H1 (cell line): ENCODE results near the gene RMND5B. TPM values are rescaled to one million over a fixed set of nuclear protein-coding genes. Genes with fewer than 3 reads are reported as not detected.

ENCODE experiments used
- CTCF ChIA-PET: fragments of 300-600 bp; sonication (Branson Sonifier 250); formaldehyde crosslinking; loops from one replicate; lab custom pipeline; 2021; ENCODE audit not compliant: partially characterized antibody; lab: Charles Lee
- POLR2A ChIA-PET: fragments of 300-600 bp; sonication (Branson Sonifier 250); formaldehyde crosslinking; loops from one replicate; lab custom pipeline; 2021; ENCODE audit warnings: inconsistent platforms; ENCODE audit not compliant: partially characterized antibody; lab: Charles Lee
- DNase-seq, 2 experiments: peaks; one replicate each; pipeline versions ENCODE4 v3.0.0 to v3.0.0-alpha.2; 2010 to 2022; ENCODE audit warnings: low spot score in 2 of 2, low read depth in 1 of 2, mixed read lengths in 1 of 2
- FAIRE-seq: peaks from 2 replicates; lab custom pipeline; 2011; peaks lifted over from hg19 to GRCh38; lab: Jason Lieb, UNC
- H2AFZ ChIP-seq: 2 replicates; pipeline ENCODE4 v1.8.1; 2012; ENCODE audit warnings: low read length, inconsistent platforms
- H2AK5ac ChIP-seq: 2 replicates; pipeline ENCODE4 v1.6.1; 2013; ENCODE audit warnings: low read depth, low read length
- H2BK120ac ChIP-seq: replicated peaks from 2 replicates; pipeline ENCODE3; 2013; ENCODE audit warnings: low read depth, low read length, inconsistent platforms
- H2BK12ac ChIP-seq: 2 replicates; pipeline ENCODE4 v1.6.1; 2013; ENCODE audit warnings: low read depth, low read length
- H2BK15ac ChIP-seq: 2 replicates; pipeline ENCODE4 v1.6.1; 2013; ENCODE audit warnings: low read length
- H2BK20ac ChIP-seq: 2 replicates; pipeline ENCODE4 v1.6.1; 2013; ENCODE audit warnings: low read length
- H2BK5ac ChIP-seq: 2 replicates; pipeline ENCODE4 v1.6.1; 2013; ENCODE audit warnings: low read depth, low read length
- H3K14ac ChIP-seq: 2 replicates; pipeline ENCODE4 v1.6.1; 2013; ENCODE audit warnings: inconsistent platforms; ENCODE audit not compliant: insufficient read length
- H3K18ac ChIP-seq: 2 replicates; pipeline ENCODE4 v1.6.1; 2013; ENCODE audit warnings: low read length; ENCODE audit errors: extremely low read depth
- H3K23ac ChIP-seq: 2 replicates; pipeline ENCODE4 v1.6.1; 2013; ENCODE audit warnings: inconsistent platforms; ENCODE audit not compliant: insufficient read length
- H3K23me2 ChIP-seq: 2 replicates; pipeline ENCODE4 v1.6.1; 2013; ENCODE audit warnings: low read depth, low read length
- H3K27ac ChIP-seq: 2 replicates; pipeline ENCODE4 v1.6.1; 2011; ENCODE audit warnings: low read depth, low read length, inconsistent platforms
- H3K27me3 ChIP-seq, 4 experiments: replicated peaks in 1 of 4; 1 replicate in 1 of 4; 2 replicates in 3 of 4; pipeline versions ENCODE4 v1.6.1 to v1.8.1; 2011 to 2013; ENCODE audit warnings: low read length in 3 of 4, mild to moderate bottlenecking in 3 of 4, inconsistent platforms in 2 of 4, mixed read lengths in 2 of 4, moderate library complexity in 1 of 4; ENCODE audit not compliant: control insufficient read depth in 3 of 4, insufficient read depth in 3 of 4; ENCODE audit errors: extremely low read depth in 1 of 4
- H3K36me3 ChIP-seq, 4 experiments: 2 replicates each; pipeline versions ENCODE4 v1.6.1 to v1.8.1; 2011 to 2013; ENCODE audit warnings: mild to moderate bottlenecking in 4 of 4, low read length in 3 of 4, moderate library complexity in 2 of 4, control low read depth in 1 of 4, inconsistent platforms in 1 of 4; ENCODE audit not compliant: insufficient read depth in 4 of 4, control insufficient read depth in 2 of 4
- H3K4ac ChIP-seq: replicated peaks from 2 replicates; pipeline ENCODE3; 2013; ENCODE audit warnings: low read length, low read depth, mixed read lengths, inconsistent platforms; ENCODE audit not compliant: insufficient read length
- H3K4me1 ChIP-seq, 4 experiments: replicated peaks in 1 of 4; 1 replicate in 1 of 4; 2 replicates in 3 of 4; pipeline versions ENCODE4 v1.6.1 to v1.8.1; 2011 to 2013; ENCODE audit warnings: low read length in 3 of 4, inconsistent platforms in 2 of 4, mixed read lengths in 1 of 4; ENCODE audit not compliant: insufficient read depth in 4 of 4, control insufficient read depth in 3 of 4
- H3K4me2 ChIP-seq, 2 experiments: 2 replicates each; pipeline versions ENCODE4 v1.6.1 to v1.8.1; 2011 to 2013; ENCODE audit warnings: low read depth in 2 of 2, low read length in 2 of 2, control low read depth in 1 of 2, inconsistent platforms in 1 of 2, mild to moderate bottlenecking in 1 of 2; ENCODE audit not compliant: insufficient read depth in 1 of 2
- H3K4me3 ChIP-seq, 4 experiments: fragments of 200-600, 300-600 bp in 1 of 4; sonication (generic), shearing (Covaris generic), sonication (Bioruptor Twin) in 1 of 4; 2 replicates each; pipeline versions ENCODE4 v1.5.1 to v1.8.1; 2011 to 2016; ENCODE audit warnings: low read length in 4 of 4, low read depth in 3 of 4, control low read depth in 2 of 4, inconsistent platforms in 2 of 4, mild to moderate bottlenecking in 2 of 4, mixed read lengths in 1 of 4, moderate library complexity in 1 of 4; ENCODE audit not compliant: insufficient read depth in 2 of 4; ENCODE audit errors: extremely low read depth in 1 of 4
- H3K56ac ChIP-seq: replicated peaks from 2 replicates; pipeline ENCODE3; 2013; ENCODE audit warnings: low read depth, mild to moderate bottlenecking, mixed read lengths, low read length, inconsistent platforms; ENCODE audit not compliant: insufficient read length
- H3K79me1 ChIP-seq: 2 replicates; pipeline ENCODE4 v1.6.1; 2013; ENCODE audit warnings: low read depth, low read length, control low read depth
- H3K79me2 ChIP-seq, 2 experiments: 2 replicates each; pipeline versions ENCODE4 v1.6.1 to v1.8.1; 2012 to 2013; ENCODE audit warnings: low read length in 2 of 2, mild to moderate bottlenecking in 2 of 2, inconsistent platforms in 1 of 2; ENCODE audit not compliant: insufficient read depth in 2 of 2, control insufficient read depth in 1 of 2
- H3K9ac ChIP-seq, 4 experiments: replicated peaks in 1 of 4; 1 replicate in 1 of 4; 2 replicates in 3 of 4; pipeline versions ENCODE4 v1.6.1 to v1.8.1; 2011 to 2013; ENCODE audit warnings: low read depth in 3 of 4, low read length in 3 of 4, control low read depth in 2 of 4, mild to moderate bottlenecking in 2 of 4, moderate library complexity in 2 of 4, inconsistent platforms in 1 of 4; ENCODE audit errors: extremely low read depth in 1 of 4
- H3K9me3 ChIP-seq, 2 experiments: 2 replicates each; pipeline versions ENCODE4 v1.6.1 to v1.8.1; 2012 to 2013; ENCODE audit warnings: mild to moderate bottlenecking in 2 of 2, moderate library complexity in 2 of 2, control low read depth in 1 of 2, inconsistent platforms in 1 of 2, low read depth in 1 of 2, low read length in 1 of 2, mixed read lengths in 1 of 2; ENCODE audit not compliant: insufficient read depth in 2 of 2
- H4K20me1 ChIP-seq, 2 experiments: replicated peaks in 1 of 2; 2 replicates each; pipeline versions ENCODE3 to v1.8.1; 2011 to 2013; ENCODE audit warnings: inconsistent platforms in 2 of 2, low read length in 2 of 2, mild to moderate bottlenecking in 1 of 2; ENCODE audit not compliant: insufficient read depth in 2 of 2, control insufficient read depth in 1 of 2
- H4K5ac ChIP-seq: 2 replicates; pipeline ENCODE4 v1.6.1; 2013; ENCODE audit warnings: low read length, low read depth, mixed read lengths, inconsistent platforms; ENCODE audit not compliant: insufficient read length
- H4K8ac ChIP-seq: 2 replicates; pipeline ENCODE4 v1.8.0; 2013; ENCODE audit warnings: mild to moderate bottlenecking, moderate library complexity, low read length, inconsistent platforms; ENCODE audit not compliant: insufficient read depth; ENCODE audit errors: extremely low read depth
- H4K91ac ChIP-seq: replicated peaks from 2 replicates; pipeline ENCODE3; 2013; ENCODE audit warnings: low read length, mixed read lengths, inconsistent platforms; ENCODE audit not compliant: insufficient read length
- MAFK ChIP-seq: IDR thresholded peaks from 2 replicates; pipeline ENCODE4 v1.6.1; 2012; ENCODE audit warnings: low read depth, mild to moderate bottlenecking, improper control_type of control experiment, low read length
- POLR2AphosphoS5 ChIP-seq: IDR thresholded peaks from 2 replicates; pipeline ENCODE4 v1.6.1; 2011; ENCODE audit warnings: low read depth, low read length
- WGBS, 2 experiments: shearing (Covaris generic) in 1 of 2; methylation state at CpG; one replicate each; pipeline versions ENCODE4 v1.1.6 to v1.1.7; 2013 to 2015; ENCODE audit warnings: low lambda C conversion rate in 2 of 2, mixed read lengths in 2 of 2, inconsistent platforms in 1 of 2, low coverage in 1 of 2, missing lambda C conversion rate in 1 of 2; ENCODE audit not compliant: insufficient replicate concordance in 2 of 2, insufficient coverage in 1 of 2, insufficient read length in 1 of 2; ENCODE audit errors: extremely low coverage in 1 of 2, missing lambda C conversion rate in 1 of 2; 5-methylcytosine and 5-hydroxymethylcytosine counted together
- polyA plus RNA-seq, 7 experiments: library from polyadenylated mRNA; depleted of rRNA in 3 of 7; stranded (reverse) in 5 of 7; unstranded in 2 of 7; fragments of >200 nt in 5 of 7; fragments of 200-250 nt in 2 of 7; gene quantifications; 1 replicate in 5 of 7; 2 replicates in 1 of 7; 4 replicates in 1 of 7; pipeline versions ENCODE4 v1.2.1 to v1.2.3, GENCODE V29; 2011 to 2013; ENCODE audit warnings: missing spikeins in 2 of 7, mixed read lengths in 2 of 7
- total RNA-seq: library from RNA; stranded (reverse); fragmentation: NEBNext Ultra II Directional; extraction: Animal tissue kit (Norgen Biotek cat#: 25700); gene quantifications from 2 replicates; pipeline ENCODE4 v1.2.1, GENCODE V29; 2021

The RMND5B gene
- total and polyA plus RNA-seq, 2 of the 8 experiments (the other 6 are each of a cell fraction or from before 2014, with no cell fraction given) = 75.9 to 90.2 TPM

DNA sequence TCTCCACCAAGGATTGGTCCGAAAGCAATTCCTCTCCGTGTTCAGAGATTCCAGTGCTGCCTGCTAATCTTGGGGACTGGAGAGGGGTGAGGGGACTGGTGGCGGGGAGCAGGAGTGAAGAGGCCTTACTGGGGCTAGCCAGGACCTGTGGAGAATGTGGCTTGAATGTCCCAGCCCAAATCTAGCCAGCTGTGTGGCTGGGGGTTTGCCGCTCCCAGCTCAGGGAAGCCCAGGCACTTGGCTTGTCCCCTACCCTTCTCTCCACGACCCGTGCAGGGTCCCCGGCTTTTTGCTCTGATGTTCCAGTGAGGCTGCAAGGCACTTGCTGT lies 15.0 kb upstream of the RMND5B start:
- H2BK12ac ChIP-seq = peak overlapping the region; percentile 96
- H3K4ac ChIP-seq = peak overlapping the region; percentile 54
- H3K4me3 ChIP-seq = peak overlapping the region; percentile 54 to 98 (median 82)
- peaks cover 16 to 68% of the 10 kb centered on the region in 2 experiments; a peak in 3 of 4 replicates for H3K79me2 ChIP-seq
- H3K9ac ChIP-seq = peak overlapping the region in 3 of 4 experiments; percentile 65 to 72 (median 68); a peak in 6 of 7 replicates
- peak; percentile 9; the same call in 1 of the 2 replicates for TF ChIP-seq POLR2AphosphoS5
- TF ChIP-seq MAFK = no peak
- peak overlapping the region; percentile 100 for H4K91ac ChIP-seq
- H3K27me3 ChIP-seq = no peaks in the 10 kb centered on the region
- no peak overlapping the region; the same call in 1 of the 2 replicates for H4K8ac ChIP-seq
- peaks cover 3 to 42% (median 33%) of the 10 kb centered on the region in 4 experiments for H3K4me1 ChIP-seq
- 18% methylated on average over 6 of the region's 7 CpGs; no CpG with 5 or more reads in 1 of the 2 experiments for WGBS, 2 experiments
- peak overlapping the region; percentile 96 for H2AK5ac ChIP-seq
- peak overlapping the region; percentile 78 for H3K27ac ChIP-seq
- peak overlapping the region; percentile 93 to 97 for H3K4me2 ChIP-seq
- H3K36me3 ChIP-seq = peaks cover 0 to 4% (median 1%) of the 10 kb centered on the region in 4 experiments; a peak in 2 of 8 replicates
- DNase-seq (no peak), FAIRE-seq (no peak)
- H2BK20ac ChIP-seq = peak overlapping the region; percentile 99; the same call in 1 of the 2 replicates
- peaks cover 20% of the 10 kb centered on the region for H3K79me1 ChIP-seq
- H2AFZ ChIP-seq = no peak overlapping the region
- peak overlapping the region; percentile 95 for H2BK15ac ChIP-seq
- no peak overlapping the region for H3K23ac ChIP-seq
- peak overlapping the region; percentile 84 for H4K5ac ChIP-seq
- peak overlapping the region; percentile 97 for H3K18ac ChIP-seq
- H2BK5ac ChIP-seq = peak overlapping the region; percentile 95
- no peaks in the 10 kb centered on the region for H3K9me3 ChIP-seq
- H2BK120ac ChIP-seq = peak overlapping the region; percentile 96
- peaks cover 20% of the 10 kb centered on the region for H3K23me2 ChIP-seq
- peak overlapping the region; percentile 14 for H3K14ac ChIP-seq
- ChIA-PET CTCF (interaction anchor here (0.7 to 12.9 kb wide), 6 partner anchors 10 to 608 kb away, joined by 6 to 189 read pairs (median 15); partner anchors contain the start of gene RMND5B), POLR2A (interaction anchor here (0.6 to 40.7 kb wide), 18 partner anchors 1 to 1208 kb away, joined by 3 to 1250 read pairs (median 6); partner anchors contain the start of genes HNRNPAB, N4BP3, NHP2 and RMND5B)
- H3K56ac ChIP-seq = peak overlapping the region; percentile 89
- H4K20me1 ChIP-seq = peaks cover 4 to 12% of the 10 kb centered on the region in 2 experiments
